Transverse colon (tissue), 4 donors: Measurements from ENCODE around the gene CADM2. TPM values are rescaled to one million over a fixed set of nuclear protein-coding genes. Genes with fewer than 3 reads are reported as not detected.

Experiments
- DNase-seq: peaks from one replicate; pipeline ENCODE4 v3.0.0-alpha.2; 2019
- H3K27ac ChIP-seq, 4 donors: fragments of 200-600 bp; sonication (generic); 2 replicates each; pipeline ENCODE4 v1.5.1; 2016 to 2018; ENCODE audit warnings: inconsistent platforms in 4 of 4
- H3K27me3 ChIP-seq: fragments of 200-600 bp; sonication (generic); 2 replicates; pipeline ENCODE4 v1.5.1; 2017; ENCODE audit warnings: inconsistent platforms
- H3K36me3 ChIP-seq, 4 donors: fragments of 200-600 bp; sonication (generic); 2 replicates each; pipeline ENCODE4 v1.5.1; 2017 to 2019; ENCODE audit warnings: inconsistent platforms in 4 of 4
- H3K4me1 ChIP-seq, 4 donors: fragments of 200-600 bp; sonication (generic); 2 replicates each; pipeline ENCODE4 v1.5.1; 2017 to 2020; ENCODE audit warnings: inconsistent platforms in 4 of 4
- H3K4me3 ChIP-seq, 4 donors: fragments of 200-600 bp; sonication (generic); 1 replicate in 1 of 4; 2 replicates in 3 of 4; pipeline versions ENCODE4 v1.5.1 to v1.6.1; 2017 to 2019; ENCODE audit warnings: inconsistent platforms in 4 of 4
- H3K9me3 ChIP-seq, 2 donors: fragments of 200-600 bp; sonication (generic); 2 replicates each; pipeline ENCODE4 v1.5.1; 2017 to 2019; ENCODE audit warnings: inconsistent platforms in 2 of 2
- CTCF ChIP-seq, 5 experiments: fragments of 200-600 bp in 3 of 5; fragments of 450-650 bp in 2 of 5; sonication (generic) in 3 of 5; IDR thresholded peaks; 1 replicate in 2 of 5; 2 replicates in 3 of 5; pipeline ENCODE4 v1.5.1; 2016 to 2017; ENCODE audit warnings: antibody characterized with exemption in 5 of 5, inconsistent platforms in 3 of 5, mild to moderate bottlenecking in 2 of 5, moderate library complexity in 1 of 5
- EP300 ChIP-seq: sonication (generic); formaldehyde crosslinking; IDR thresholded peaks from one replicate; pipeline ENCODE4 v1.6.1; 2017; ENCODE audit warnings: antibody characterized with exemption, low read depth
- POLR2A ChIP-seq: fragments of 450-650 bp; IDR thresholded peaks from one replicate; pipeline ENCODE4 v1.6.1; 2016; ENCODE audit warnings: antibody characterized with exemption, mild to moderate bottlenecking, moderate library complexity
- POLR2AphosphoS5 ChIP-seq, 3 donors: sonication (generic); formaldehyde crosslinking; IDR thresholded peaks; one replicate each; pipeline ENCODE4 v1.6.1; 2016; ENCODE audit warnings: antibody characterized with exemption in 3 of 3
- WGBS, 2 donors: methylation state at CpG; one replicate each; pipeline ENCODE4 v1.1.5; 2018; ENCODE audit warnings: low coverage in 1 of 2; 5-methylcytosine and 5-hydroxymethylcytosine counted together
- in situ Hi-C, 4 donors: fragments of 200-750 bp; cut with MboI; loops; one replicate each; pipeline versions ENCODE4 v1.15.0 to v1.15.1; 2017; ENCODE audit warnings: low sequenced_read_pairs in 3 of 4, low pct_ligation_motif_present in 1 of 4, low pct_unique_long_range_greater_than_20kb in 1 of 4
- intact Hi-C: fragments of 100-400 bp; cut with DNase I; formaldehyde crosslinking; loops from one replicate; pipeline ENCODE4 v1.15.1; 2023; ENCODE audit warnings: low total_unique reads
- total RNA-seq, 4 donors: library from RNA; depleted of rRNA; stranded (reverse); fragments of >200 nt; gene quantifications; one replicate each; pipeline ENCODE4 v1.1.0, GENCODE V29; 2016

Gene CADM2
- total RNA-seq, 4 donors from 2014 or later = 2.2 to 21.3 (median 4.5) TPM

DNA sequence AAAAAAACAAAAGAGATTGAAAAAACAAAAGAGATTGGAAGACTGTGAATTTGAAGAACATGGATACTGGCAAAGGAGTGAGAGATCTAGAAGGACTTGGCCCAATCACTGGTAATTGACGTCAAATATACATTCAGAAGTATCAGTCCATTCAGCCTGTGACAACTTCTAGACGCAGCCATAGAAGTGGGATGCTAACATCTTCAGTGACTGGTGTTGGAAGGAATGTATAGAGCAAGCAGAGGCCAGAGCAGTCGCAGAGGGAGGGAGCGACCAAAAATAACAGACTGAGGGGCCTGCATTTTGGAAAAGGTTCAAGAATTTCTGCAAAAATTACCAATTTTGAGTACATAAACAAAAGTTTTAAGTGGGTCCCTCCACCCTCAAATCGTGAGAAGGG is 473.3 kb downstream of the CADM2 start:
- no peaks in the 10 kb centered on the region for H3K9me3 ChIP-seq
- no peak for DNase-seq
- WGBS, 2 donors = 63 to 70% methylated on average over 5 of the region's 5 CpGs
- TF ChIP-seq POLR2A = no peak
- TF ChIP-seq POLR2AphosphoS5 (IDR thresholded peaks at IDR 0.05) = no peak
- TF ChIP-seq CTCF (IDR thresholded peaks at IDR 0.05) = no peak
- H3K4me1 ChIP-seq = no peaks in the 10 kb centered on the region
- H3K27me3 ChIP-seq = no peaks in the 10 kb centered on the region
- H3K27ac ChIP-seq = no peak overlapping the region
- H3K4me3 ChIP-seq = no peak overlapping the region
- intact Hi-C loops = no loop called here
- no peaks in the 10 kb centered on the region for H3K36me3 ChIP-seq
- in situ Hi-C loops = no loop called here

- Histone ChIP-seq H3K4me1 (no peaks in the 10 kb centered on the region), H3K4me3 (no peak overlapping the region), H3K27me3 (no peaks in the 10 kb centered on the region), H3K36me3 (no peaks in the 10 kb centered on the region), H3K9me3 (no peaks in the 10 kb centered on the region), H3K27ac (no peak overlapping the region)
- in situ Hi-C loops = no loop called here
- DNase-seq = no peak
- WGBS, 2 donors = 57 to 74% methylated on average over 1 to 2 of the region's 2 CpGs
- intact Hi-C loops = no loop called here
- TF ChIP-seq CTCF (IDR thresholded peaks at IDR 0.05) (no peak), POLR2A (no peak), POLR2AphosphoS5 (IDR thresholded peaks at IDR 0.05) (no peak), EP300 (no peak)
These were observed 474.5 kb downstream of the CADM2 start for GRCh38 chr3:85433319-85433718.

- Histone ChIP-seq H3K27ac (no peak overlapping the region), H3K36me3 (no peaks in the 10 kb centered on the region), H3K9me3 (no peaks in the 10 kb centered on the region), H3K4me1 (no peaks in the 10 kb centered on the region), H3K27me3 (no peaks in the 10 kb centered on the region), H3K4me3 (no peak overlapping the region)
- in situ Hi-C loops = no loop called here
- intact Hi-C loops = no loop called here
- TF ChIP-seq CTCF (IDR thresholded peaks at IDR 0.05) (no peak), POLR2AphosphoS5 (IDR thresholded peaks at IDR 0.05) (no peak), EP300 (no peak), POLR2A (no peak)
- WGBS, 2 donors = 68 to 71% methylated on average over 4 of the region's 4 CpGs
- no peak for DNase-seq
These were observed 496.9 kb downstream of the CADM2 start for GRCh38 chr3:85455561-85456200.

DNA sequence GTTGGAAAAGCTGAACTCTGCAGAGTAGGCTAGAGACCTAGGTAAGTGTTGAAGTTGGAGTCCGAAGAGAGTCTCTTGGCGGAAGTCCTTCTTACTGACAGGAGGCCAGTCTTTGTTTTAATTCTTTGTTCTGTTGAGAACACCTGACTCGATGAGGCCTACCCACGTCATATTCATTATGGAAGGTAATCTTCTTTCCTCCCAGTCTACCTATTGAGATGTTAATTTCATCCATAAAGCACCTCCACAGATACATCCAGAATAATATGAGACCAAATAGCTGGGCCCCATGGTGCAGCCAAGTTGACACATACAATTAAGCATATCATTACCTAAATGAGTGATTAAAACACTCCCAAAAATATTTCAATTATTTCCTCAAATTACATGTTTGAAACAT is 515.5 kb downstream of the CADM2 start:
- Histone ChIP-seq H3K27ac (no peak overlapping the region), H3K4me3 (no peak overlapping the region), H3K9me3 (no peaks in the 10 kb centered on the region), H3K36me3 (no peaks in the 10 kb centered on the region), H3K4me1 (no peaks in the 10 kb centered on the region), H3K27me3 (no peaks in the 10 kb centered on the region)
- in situ Hi-C loops (no loop called here), intact Hi-C loops (no loop called here)
- WGBS, 2 donors = 73 to 83% methylated on average over 4 of the region's 4 CpGs
- TF ChIP-seq POLR2AphosphoS5 (IDR thresholded peaks at IDR 0.05) (no peak), EP300 (no peak), CTCF (IDR thresholded peaks at IDR 0.05) (no peak), POLR2A (no peak)
- no peak for DNase-seq
